Activated T-cell treated with anti-CD3 and anti-CD28 coated beads, Interleukin-2, amount 50 U/mL, for 72 hours (primary cell): Measurements from ENCODE around the gene NPIPB9. TPM values are rescaled to one million over a fixed set of nuclear protein-coding genes. Genes with fewer than 3 reads are reported as not detected.
"Not testable (repeated sequence)": the region's sequence is repeated elsewhere in the genome, so short reads cannot be mapped to it uniquely, and the experiment has no call there.

ENCODE experiments used
- ATAC-seq, 2 donors: fragments of 150-1000 bp; cut with Tn5 transposase; replicated peaks in 1 of 2; 2 replicates each; pipeline ENCODE4 v1.10.0; 2021; ENCODE audit warnings: moderate library complexity in 2 of 2, mild to moderate bottlenecking in 1 of 2
- DNase-seq, 2 donors: peaks; one replicate each; pipeline ENCODE4 v3.0.0; 2021 to 2022; ENCODE audit warnings: mixed read lengths in 1 of 2
- H3K27ac Mint-ChIP-seq: one replicate; pipeline ENCODE4 v1.8.0; 2022; ENCODE audit warnings: mild to moderate bottlenecking, moderate library complexity, mixed read lengths
- H3K27me3 Mint-ChIP-seq: one replicate; pipeline ENCODE4 v1.8.0; 2022; ENCODE audit warnings: low read depth, mixed read lengths
- H3K36me3 Mint-ChIP-seq, 2 donors: one replicate each; pipeline ENCODE4 v1.8.0; 2022; ENCODE audit warnings: mixed read lengths in 2 of 2, mild to moderate bottlenecking in 1 of 2; ENCODE audit not compliant: insufficient read depth in 2 of 2
- H3K4me1 Mint-ChIP-seq: one replicate; pipeline ENCODE4 v1.8.0; 2022; ENCODE audit warnings: low read depth, mixed read lengths
- H3K4me3 Mint-ChIP-seq, 2 donors: one replicate each; pipeline ENCODE4 v1.8.0; 2022; ENCODE audit warnings: mild to moderate bottlenecking in 2 of 2, mixed read lengths in 2 of 2, moderate library complexity in 2 of 2
- H3K9me3 Mint-ChIP-seq, 2 donors: one replicate each; pipeline ENCODE4 v1.8.0; 2022; ENCODE audit warnings: mixed read lengths in 2 of 2
- total RNA-seq, 2 donors: library from RNA; stranded (reverse); gene quantifications; one replicate each; pipeline ENCODE4 v1.2.3, GENCODE V29; 2022

The NPIPB9 gene
- total RNA-seq = 1 to 10 TPM; 3.4 to 4.1 TPM

GRCh38 chr16:28751487-28751886 is at the start of gene NPIPB9:
Gene NPIPB9, plus strand, starts transcription at chr16:28751787.
- H3K4me1 Mint-ChIP-seq, H3K9me3 Mint-ChIP-seq, H3K4me3 Mint-ChIP-seq, H3K36me3 Mint-ChIP-seq, H3K27ac Mint-ChIP-seq, H3K27me3 Mint-ChIP-seq, DNase-seq, ATAC-seq: not testable (repeated sequence)

GRCh38 chr16:28704246-28704645 is 47.3 kb upstream of the NPIPB9 start:
- ATAC-seq, H3K27ac Mint-ChIP-seq, H3K4me1 Mint-ChIP-seq, H3K9me3 Mint-ChIP-seq, H3K4me3 Mint-ChIP-seq, DNase-seq, H3K27me3 Mint-ChIP-seq, H3K36me3 Mint-ChIP-seq: not testable (repeated sequence)

DNA sequence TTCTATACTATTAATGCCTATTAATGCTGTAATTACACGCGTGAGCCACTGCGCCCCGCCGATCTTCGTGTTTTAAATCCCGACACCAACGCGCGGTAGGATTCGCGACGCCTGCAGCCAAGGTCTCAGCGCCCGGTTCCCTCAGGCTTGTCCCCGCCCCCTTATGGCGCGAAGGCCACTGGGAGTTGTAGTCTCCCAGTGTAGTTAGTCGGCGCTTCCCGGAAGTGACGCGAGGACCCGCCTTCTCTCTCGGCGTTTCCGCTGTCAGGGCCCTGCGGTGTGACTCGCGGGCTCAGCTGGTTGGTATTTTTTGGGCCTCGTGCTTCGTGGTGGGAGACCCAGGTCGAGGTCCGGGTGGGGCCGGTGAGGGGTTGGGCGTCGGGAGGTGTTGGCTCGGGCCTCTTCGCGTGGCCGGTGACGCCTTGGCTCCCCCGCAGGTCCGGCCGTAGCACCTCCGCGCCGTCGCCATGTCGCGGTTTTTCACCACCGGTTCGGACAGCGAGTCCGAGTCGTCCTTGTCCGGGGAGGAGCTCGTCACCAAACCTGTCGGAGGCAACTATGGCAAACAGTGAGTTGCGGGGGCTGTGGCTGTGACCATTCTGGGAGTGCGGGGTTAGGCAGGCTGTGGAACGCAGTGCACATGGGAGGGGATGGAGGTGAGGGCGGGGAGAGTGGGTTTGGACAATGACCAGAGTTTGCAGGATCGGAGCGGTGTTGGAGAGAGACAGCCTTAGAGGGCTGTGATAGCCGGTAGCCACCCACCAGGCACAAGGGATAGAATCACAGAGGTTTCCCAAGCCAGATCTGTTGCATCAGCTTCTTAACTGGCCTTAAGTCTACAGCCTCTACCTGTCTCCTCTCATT is 40.1 kb upstream of the NPIPB9 start, which contains the start of gene EIF3C:
Gene EIF3C, plus strand, starts transcription at position 245 of the 864 bp plus-strand sequence. Its CDS starts 223 bp downstream, at position 468.
- H3K27ac Mint-ChIP-seq, H3K4me1 Mint-ChIP-seq, DNase-seq, H3K36me3 Mint-ChIP-seq, H3K9me3 Mint-ChIP-seq, H3K27me3 Mint-ChIP-seq: not testable (repeated sequence)
- ATAC-seq = peak; percentile 100
- peak within 1 kb of the TSS; percentile 52 to 76 for H3K4me3 Mint-ChIP-seq

- not testable (repeated sequence) for H3K4me3 Mint-ChIP-seq, DNase-seq, ATAC-seq, H3K27ac Mint-ChIP-seq, H3K36me3 Mint-ChIP-seq, H3K27me3 Mint-ChIP-seq, H3K4me1 Mint-ChIP-seq, H3K9me3 Mint-ChIP-seq
Measured at GRCh38 chr16:28722852-28723650, 28.5 kb upstream of the NPIPB9 start.

GRCh38 chr16:28731253-28731652 is 20.3 kb upstream of the NPIPB9 start:
- not testable (repeated sequence) for ATAC-seq, H3K9me3 Mint-ChIP-seq

GRCh38 chr16:28732455-28733124 is 19.0 kb upstream of the NPIPB9 start:
- H3K36me3 Mint-ChIP-seq, ATAC-seq, DNase-seq: not testable (repeated sequence)

More at GRCh38 chr16:28731253-28731652, 20.3 kb upstream of the NPIPB9 start:
- H3K36me3 Mint-ChIP-seq, H3K27ac Mint-ChIP-seq, H3K4me1 Mint-ChIP-seq, H3K4me3 Mint-ChIP-seq, DNase-seq, H3K27me3 Mint-ChIP-seq: not testable (repeated sequence)

DNA sequence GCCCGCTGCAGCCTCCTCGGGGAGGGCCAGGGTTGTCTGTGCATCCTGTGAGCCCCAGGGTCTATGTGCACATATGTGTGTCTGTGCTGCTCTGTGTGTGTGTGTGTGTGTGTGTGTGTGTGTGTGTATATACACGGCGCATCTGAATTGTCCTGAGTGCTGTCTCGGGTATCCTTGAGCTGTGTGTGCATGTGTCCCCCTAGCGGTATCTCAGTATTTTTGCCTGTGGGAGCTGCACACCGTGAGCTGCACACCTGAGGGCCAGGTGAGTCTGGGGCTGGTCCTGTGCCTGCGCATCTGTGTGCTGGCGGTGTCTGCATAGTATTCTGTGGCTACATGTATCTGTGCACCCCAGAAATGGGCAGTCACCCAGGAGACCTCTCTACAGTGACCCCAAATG is 11.8 kb upstream of the NPIPB9 start:
- not testable (repeated sequence) for H3K4me1 Mint-ChIP-seq, H3K27ac Mint-ChIP-seq, H3K9me3 Mint-ChIP-seq, DNase-seq, H3K4me3 Mint-ChIP-seq, H3K27me3 Mint-ChIP-seq, H3K36me3 Mint-ChIP-seq
- peak; percentile 46 to 56 for ATAC-seq

More at GRCh38 chr16:28732455-28733124, 19.0 kb upstream of the NPIPB9 start:
- not testable (repeated sequence) for H3K27me3 Mint-ChIP-seq, H3K9me3 Mint-ChIP-seq, H3K27ac Mint-ChIP-seq, H3K4me3 Mint-ChIP-seq, H3K4me1 Mint-ChIP-seq

- H3K9me3 Mint-ChIP-seq = not testable (repeated sequence)
Measured at GRCh38 chr16:28740631-28741030, 11.0 kb upstream of the NPIPB9 start.

GRCh38 chr16:28741295-28741694 is 10.3 kb upstream of the NPIPB9 start:
- not testable (repeated sequence) for H3K27ac Mint-ChIP-seq, ATAC-seq, H3K4me1 Mint-ChIP-seq, H3K4me3 Mint-ChIP-seq, H3K36me3 Mint-ChIP-seq, H3K9me3 Mint-ChIP-seq, H3K27me3 Mint-ChIP-seq, DNase-seq

More at GRCh38 chr16:28740631-28741030, 11.0 kb upstream of the NPIPB9 start:
- H3K27ac Mint-ChIP-seq, H3K36me3 Mint-ChIP-seq, ATAC-seq, H3K4me1 Mint-ChIP-seq, DNase-seq, H3K27me3 Mint-ChIP-seq, H3K4me3 Mint-ChIP-seq: not testable (repeated sequence)

GRCh38 chr16:28746618-28747350 is 4.8 kb upstream of the NPIPB9 start:
- not testable (repeated sequence) for DNase-seq, H3K4me1 Mint-ChIP-seq, H3K27me3 Mint-ChIP-seq, H3K27ac Mint-ChIP-seq, H3K9me3 Mint-ChIP-seq, H3K4me3 Mint-ChIP-seq, ATAC-seq, H3K36me3 Mint-ChIP-seq

- not testable (repeated sequence) for H3K27ac Mint-ChIP-seq, H3K9me3 Mint-ChIP-seq, H3K27me3 Mint-ChIP-seq, H3K4me1 Mint-ChIP-seq, H3K36me3 Mint-ChIP-seq
- peak; percentile 41 to 42 for DNase-seq
- H3K4me3 Mint-ChIP-seq = peak overlapping the region; percentile 49 to 56
- ATAC-seq = peak; percentile 97 to 98
Measured at GRCh38 chr16:28749997-28750465, 1.6 kb upstream of the NPIPB9 start.

DNA sequence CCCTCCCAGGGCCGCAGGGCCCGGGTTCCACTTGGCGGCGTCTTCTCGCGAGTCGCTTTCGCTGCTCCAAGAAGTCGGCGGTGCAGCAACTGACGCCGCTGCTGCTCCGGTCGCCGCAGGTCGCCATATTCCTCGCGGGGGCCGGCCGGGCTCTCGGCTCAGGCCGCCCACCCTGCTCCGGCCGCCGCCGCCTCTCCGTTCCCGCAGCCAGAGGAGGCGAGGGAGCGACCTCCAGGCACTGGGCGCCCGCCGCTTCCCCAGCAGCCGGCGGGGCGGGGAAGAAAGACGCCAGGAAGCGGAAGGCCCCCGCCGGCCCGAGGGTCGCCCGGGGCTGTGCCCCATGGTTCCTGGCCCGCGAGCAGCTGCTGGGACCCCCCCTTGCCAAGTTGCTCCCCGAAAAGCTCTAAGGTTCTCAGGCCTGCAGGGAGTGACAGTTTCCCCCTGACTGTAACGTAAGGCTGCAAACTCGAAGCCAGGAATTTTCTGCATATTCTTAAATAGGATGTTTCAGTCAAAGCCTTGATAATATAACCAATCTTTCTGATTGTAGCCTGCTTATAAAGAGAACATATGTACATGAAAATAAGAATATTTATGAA is 1.0 kb upstream of the NPIPB9 start:
- ATAC-seq = peak in 1 of 2 donors; percentile 65
- not testable (repeated sequence) for H3K4me3 Mint-ChIP-seq, DNase-seq, H3K27ac Mint-ChIP-seq, H3K9me3 Mint-ChIP-seq, H3K36me3 Mint-ChIP-seq, H3K27me3 Mint-ChIP-seq, H3K4me1 Mint-ChIP-seq
